HepG2 (cell line): ENCODE measurements around the gene PNO1. TPM values are rescaled to one million over a fixed set of nuclear protein-coding genes. Genes with fewer than 3 reads are reported as not detected.
A peak's percentile ranks its signal among the peaks of the same experiment; 100 is the strongest.

Source experiments
- ATAC-seq: fragments of 200-7000 bp; cut with Tn5 transposase; 3 replicates; pipeline ENCODE4 v1.9.1; 2020; ENCODE audit warnings: mild to moderate bottlenecking, moderate library complexity
- BruUV-seq: library from RNA; stranded (reverse); fragments of 400-500 nt; replicated peaks from 2 replicates; lab custom pipeline; 2021; lab: Mats Ljungman, UMichigan
- CTCF ChIA-PET: fragments of 300-600 bp; formaldehyde crosslinking; extraction: SDS; loops from one replicate; lab custom pipeline; 2021; ENCODE audit warnings: low total read pairs, inconsistent platforms, low intra/inter-chr PET ratio; lab: Yijun Ruan, JAX
- POLR2A ChIA-PET: fragments of 350-600 bp; sonication (Branson Sonifier 250); formaldehyde crosslinking; loops from one replicate; lab custom pipeline; 2020; ENCODE audit warnings: antibody characterized with exemption, inconsistent platforms; lab: Yijun Ruan, JAX
- DNase-seq: peaks from one replicate; pipeline ENCODE4 v3.0.0-alpha.2; 2015; ENCODE audit warnings: low spot score
- FAIRE-seq: peaks from 3 replicates; lab custom pipeline; 2011; peaks lifted over from hg19 to GRCh38; lab: Jason Lieb, UNC
- H2AFZ ChIP-seq: one replicate; pipeline ENCODE4 v1.6.1; 2011; ENCODE audit warnings: low read length, inconsistent platforms
- H3K27ac ChIP-seq: fragments of 300-600 bp; 3 replicates; pipeline ENCODE4 v1.8.0; 2011; ENCODE audit warnings: mixed run types, mild to moderate bottlenecking, mixed read lengths, low read length, inconsistent platforms; ENCODE audit not compliant: insufficient read depth; ENCODE audit errors: extremely low read length
- H3K27me3 ChIP-seq, 2 experiments: fragments of 200-600 bp in 1 of 2; 2 replicates in 1 of 2; 3 replicates in 1 of 2; pipeline versions ENCODE4 v1.6.0 to v1.8.0; 2011; ENCODE audit warnings: low read length in 2 of 2, mild to moderate bottlenecking in 2 of 2, moderate library complexity in 2 of 2, inconsistent platforms in 1 of 2; ENCODE audit not compliant: insufficient read depth in 2 of 2, control insufficient read depth in 1 of 2
- H3K36me3 ChIP-seq, 2 experiments: fragments of 200-600 bp in 1 of 2; replicated peaks in 1 of 2; 2 replicates in 1 of 2; 3 replicates in 1 of 2; pipeline versions ENCODE4 v1.5.1 to v1.8.0; 2011; ENCODE audit warnings: low read length in 2 of 2, inconsistent platforms in 1 of 2; ENCODE audit not compliant: insufficient read depth in 2 of 2, control insufficient read depth in 1 of 2
- H3K4me1 ChIP-seq: 2 replicates; pipeline ENCODE4 v1.5.1; 2012; ENCODE audit warnings: low read length, inconsistent platforms; ENCODE audit not compliant: insufficient read depth
- H3K4me2 ChIP-seq: 2 replicates; pipeline ENCODE4 v1.6.0; 2011; ENCODE audit warnings: low read depth, low read length, inconsistent platforms
- H3K4me3 ChIP-seq, 3 experiments: fragments of 200-600 bp in 1 of 3; sonication (generic), shearing (Covaris generic) in 1 of 3; replicated peaks in 1 of 3; 2 replicates each; pipeline ENCODE4 v1.5.1; 2011 to 2016; ENCODE audit warnings: low read length in 3 of 3, inconsistent platforms in 2 of 3, low read depth in 2 of 3, mild to moderate bottlenecking in 2 of 3, control low read depth in 1 of 3, mixed read lengths in 1 of 3; ENCODE audit not compliant: insufficient read depth in 1 of 3
- H3K79me2 ChIP-seq: one replicate; pipeline ENCODE4 v1.6.1; 2011; ENCODE audit warnings: low read length, inconsistent platforms; ENCODE audit not compliant: insufficient read depth
- H3K9ac ChIP-seq: 2 replicates; pipeline ENCODE4 v1.6.0; 2011; ENCODE audit warnings: mild to moderate bottlenecking, low read depth, low read length, inconsistent platforms; ENCODE audit not compliant: insufficient read depth
- H3K9me3 ChIP-seq: 2 replicates; pipeline ENCODE4 v1.5.1; 2012; ENCODE audit warnings: mild to moderate bottlenecking, low read length
- H4K20me1 ChIP-seq: 2 replicates; pipeline ENCODE4 v1.6.0; 2011; ENCODE audit warnings: inconsistent platforms, mild to moderate bottlenecking, low read length, moderate library complexity; ENCODE audit not compliant: insufficient read depth
- CBX1 ChIP-seq: IDR thresholded peaks from one replicate; pipeline ENCODE4 v1.6.1; 2016; ENCODE audit warnings: antibody characterized with exemption, low read depth
- CBX2 ChIP-seq, 2 experiments: fragments of 200-600 bp in 1 of 2; sonication (generic); formaldehyde crosslinking in 1 of 2; IDR thresholded peaks; 2 replicates each; pipeline versions ENCODE4 v1.7.0 to v1.8.1; 2018 to 2022; ENCODE audit warnings: low read depth in 2 of 2, low read length in 1 of 2, mild to moderate bottlenecking in 1 of 2, missing genetic modification reagents in 1 of 2
- CEBPB ChIP-seq: IDR thresholded peaks from 2 replicates; pipeline ENCODE4 v1.6.1; 2011; ENCODE audit warnings: low read depth, low read length, improper control_type of control experiment, borderline replicate concordance
- CTCF ChIP-seq: sonication (generic); formaldehyde crosslinking; IDR thresholded peaks from 2 replicates; pipeline ENCODE4 v1.5.0; 2020; ENCODE audit warnings: mild to moderate bottlenecking, missing genetic modification reagents, moderate library complexity
- HOMEZ ChIP-seq: IDR thresholded peaks from 2 replicates; pipeline ENCODE4 v1.6.1; 2016; ENCODE audit warnings: low read depth
- ISL2 ChIP-seq: sonication (generic); formaldehyde crosslinking; IDR thresholded peaks from 2 replicates; pipeline ENCODE4 v1.5.0; 2020; ENCODE audit warnings: missing genetic modification reagents
- NFRKB ChIP-seq: fragments of 450-650 bp; IDR thresholded peaks from 2 replicates; pipeline ENCODE4 v1.6.1; 2017
- RAD21 ChIP-seq: fragments of 450-650 bp; formaldehyde crosslinking; IDR thresholded peaks from 2 replicates; pipeline ENCODE4 v1.5.0; 2020; ENCODE audit warnings: mild to moderate bottlenecking
- RBM22 ChIP-seq: fragments of 200-400 bp; formaldehyde crosslinking; optimal IDR thresholded peaks from 2 replicates; pipeline ENCODE3; 2017; ENCODE audit warnings: mild to moderate bottlenecking, low read length, moderate library complexity
- SMC3 ChIP-seq: IDR thresholded peaks from 2 replicates; pipeline ENCODE4 v1.6.1; 2011; ENCODE audit warnings: low read length, improper control_type of control experiment
- ZMYM4 ChIP-seq: sonication (generic); formaldehyde crosslinking; IDR thresholded peaks from 2 replicates; pipeline ENCODE4 v1.8.1; 2023; ENCODE audit warnings: mild to moderate bottlenecking, missing genetic modification reagents
- ZNF225 ChIP-seq: sonication (generic); formaldehyde crosslinking; IDR thresholded peaks from 2 replicates; pipeline ENCODE4 v1.4.0; 2020; ENCODE audit warnings: mild to moderate bottlenecking, missing genetic modification reagents
- ZNF761 ChIP-seq: sonication (generic); formaldehyde crosslinking; conservative IDR thresholded peaks from 2 replicates; pipeline ENCODE4 v1.4.0; 2020; ENCODE audit warnings: mild to moderate bottlenecking, missing genetic modification reagents
- ZNF850 ChIP-seq: sonication (generic); formaldehyde crosslinking; conservative IDR thresholded peaks from 2 replicates; pipeline ENCODE4 v1.9.0; 2021; ENCODE audit warnings: mild to moderate bottlenecking, missing genetic modification reagents
- WGBS: methylation state at CpG from one replicate; pipeline ENCODE4 v1.1.6; 2017; ENCODE audit warnings: low lambda C conversion rate; 5-methylcytosine and 5-hydroxymethylcytosine counted together
- in situ Hi-C: cut with HindIII; loops from 2 replicates; pipeline ENCODE4 v1.10.0; 2017; ENCODE audit warnings: low pct_unique_long_range_greater_than_20kb; ENCODE audit not compliant: extremely low pct_ligation_motif_present
- intact Hi-C: fragments of 100-400 bp; cut with micrococcal nuclease; formaldehyde crosslinking; loops from one replicate; pipeline ENCODE4 v1.10.0; 2022; ENCODE audit not compliant: unreplicated experiment
- polyA plus RNA-seq, 8 experiments: library from polyadenylated mRNA; depleted of rRNA in 3 of 8; stranded (reverse) in 7 of 8; unstranded in 1 of 8; fragments of >200 nt; fragmentation: Illumina TruSeq in 4 of 8; extraction: Trizol in 4 of 8; gene quantifications; 2 replicates each; pipeline versions ENCODE4 v1.2.1 to v1.2.3, GENCODE V29; 2011 to 2016; ENCODE audit warnings: low read depth in 4 of 8, missing spikeins in 1 of 8, mixed read lengths in 1 of 8; ENCODE audit not compliant: insufficient read depth in 1 of 8
- total RNA-seq, 5 experiments: library from RNA; depleted of rRNA; stranded (reverse); fragments of >200 nt; fragmentation: Illumina TruSeq; extraction: Trizol; gene quantifications; 2 replicates each; pipeline ENCODE4 v1.2.3, GENCODE V29; 2016; ENCODE audit warnings: low read depth in 1 of 5

Gene PNO1
- total and polyA plus RNA-seq, 2 of the 13 experiments (the other 11 are each of a cell fraction or from before 2014, with no cell fraction given): 12.8 to 48.5 TPM

DNA sequence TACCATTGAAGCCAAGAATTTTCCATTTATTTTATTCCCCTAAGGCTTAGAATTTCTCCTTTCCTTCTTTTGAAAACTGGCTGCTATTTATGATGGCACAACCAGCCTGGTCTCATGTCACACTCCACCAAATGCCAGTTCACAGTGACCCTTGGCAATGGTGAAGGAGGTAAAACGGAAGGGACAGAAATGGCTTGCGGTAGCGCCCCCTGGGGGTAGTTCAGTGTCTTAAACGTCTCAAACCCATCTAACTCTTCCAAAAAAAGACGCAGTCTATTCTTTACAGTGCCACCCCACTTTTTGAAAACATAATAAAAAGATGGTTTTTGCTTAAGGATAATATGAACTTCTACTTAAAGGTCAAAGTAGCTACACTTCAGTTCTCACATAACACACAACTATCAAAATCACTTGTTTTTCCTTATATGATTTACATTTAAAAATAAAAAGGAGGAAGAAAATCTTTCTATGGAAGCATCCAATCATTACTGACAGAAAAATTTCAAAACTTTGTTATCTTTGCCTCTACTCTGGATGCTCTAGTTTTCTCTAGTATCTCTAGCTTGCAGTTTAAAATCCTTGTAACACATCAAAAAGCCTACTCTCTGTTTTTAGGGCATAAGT is 28.0 kb downstream of the PNO1 start:
- Histone ChIP-seq H3K4me1 (peaks cover 11% of the 10 kb centered on the region), H2AFZ (no peak overlapping the region), H3K4me2 (no peak overlapping the region), H3K79me2 (peaks cover 13% of the 10 kb centered on the region), H3K9ac (no peak overlapping the region)
- POLR2A ChIA-PET: no interaction called here
- DNase-seq: peak; percentile 52
- in situ Hi-C loops: no loop called here
- no peak for FAIRE-seq
- TF ChIP-seq CBX1: no peak
- 0 out of 2 replicates have a peak, but pooled peaks have one; percentile 24 for TF ChIP-seq ZMYM4 (CRISPR knock-in tag)
- no peak for TF ChIP-seq CEBPB
- no peak for TF ChIP-seq NFRKB
- no peak for TF ChIP-seq CBX2 (IDR thresholded peaks at IDR 0.05; ENCODE audit: low read depth, low read length)
- TF ChIP-seq CBX2 (CRISPR knock-in tag; IDR thresholded peaks at IDR 0.05; ENCODE audit: low read depth): no peak
- no peak for TF ChIP-seq ISL2 (CRISPR knock-in tag)
- peak; percentile 28; the same call in 1 of the 2 replicates for TF ChIP-seq SMC3
- TF ChIP-seq ZNF850 (CRISPR knock-in tag): no peak
- TF ChIP-seq CTCF (CRISPR knock-in tag): peak; percentile 69
- TF ChIP-seq ZNF761 (CRISPR knock-in tag): no peak
- peak; percentile 47 for TF ChIP-seq RBM22
- no peak for TF ChIP-seq ZNF225 (CRISPR knock-in tag)
- TF ChIP-seq HOMEZ: 0 out of 2 replicates have a peak, but pooled peaks have one; percentile 65
- peak; percentile 40; the same call in 1 of the 2 replicates for TF ChIP-seq RAD21 (CRISPR knock-in tag)
- TF ChIP-seq, all 625 proteins: peak for 6
- Histone ChIP-seq H3K36me3 (peaks cover 11 to 40% of the 10 kb centered on the region in 2 experiments), H3K4me3 (no peak overlapping the region), H3K9me3 (no peaks in the 10 kb centered on the region), H3K27me3 (no peaks in the 10 kb centered on the region), H3K27ac (no peak overlapping the region), H4K20me1 (peaks cover 7% of the 10 kb centered on the region)
- ATAC-seq: peak; percentile 77
- WGBS: 59% methylated on average over 5 of the region's 5 CpGs
- CTCF ChIA-PET: interaction anchor here (1.6 kb wide), 1 partner anchor 63 kb away, joined by 3 read pairs; no protein-coding TSS in a partner anchor
- intact Hi-C loops: loop anchor here (5.0 kb wide), 1 partner anchor 67 kb away; the partner anchor contains the start of gene PPP3R1
- BruUV-seq: no TSS peak
